ENCODE data around the gene ARMC5.
"Not testable (repeated sequence)": the region's sequence is repeated elsewhere in the genome, so short reads cannot be mapped to it uniquely, and the experiment has no call there.

The ARMC5 gene

GRCh38 chr16:31436221-31437045 lies 22.9 kb upstream of the ARMC5 start:
- no peak for DNase-seq

DNA sequence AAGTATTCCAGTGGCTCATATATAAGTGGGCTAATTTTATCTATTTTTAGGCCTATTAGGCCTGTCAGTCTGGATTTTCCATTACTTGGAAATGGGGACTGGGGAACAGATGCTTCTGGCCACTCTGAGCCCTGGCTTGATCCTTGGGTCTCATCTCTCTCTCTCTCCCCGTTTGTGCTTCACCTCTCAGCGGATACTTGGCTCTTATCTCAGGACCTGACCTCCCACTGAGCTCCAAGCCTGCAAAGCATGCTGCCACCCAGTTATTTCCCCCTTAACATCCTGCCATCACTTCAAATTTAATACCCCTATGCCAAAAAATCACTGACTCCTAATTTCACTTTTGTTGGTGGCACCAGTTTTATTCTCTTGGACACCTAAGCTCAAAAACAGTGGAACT lies 20.9 kb upstream of the ARMC5 start:
- no peak for DNase-seq

DNA sequence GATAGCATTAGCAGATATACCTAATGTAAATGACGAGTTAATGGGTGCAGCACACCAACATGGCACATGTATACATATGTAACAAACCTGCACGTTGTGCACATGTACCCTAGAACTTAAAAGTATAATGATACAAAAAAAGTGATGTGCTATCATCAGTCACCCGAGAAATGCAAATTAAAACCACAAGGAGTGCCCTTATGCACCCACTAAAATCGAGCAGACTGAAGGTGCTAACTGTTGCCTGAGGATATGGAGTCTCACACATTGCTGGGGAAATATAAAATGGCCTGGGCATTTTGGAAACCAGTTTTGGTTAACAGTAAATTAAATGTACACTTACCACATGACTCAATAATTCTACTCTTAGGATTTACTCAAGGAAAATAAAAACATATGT lies 20.3 kb upstream of the ARMC5 start:
- DNase-seq = not testable (repeated sequence)

- DNase-seq = no peak
Measured at GRCh38 chr16:31439519-31439918, 19.8 kb upstream of the ARMC5 start.

GRCh38 chr16:31440516-31441184 lies 18.7 kb upstream of the ARMC5 start:
- DNase-seq = no peak

GRCh38 chr16:31441956-31442355 lies 17.3 kb upstream of the ARMC5 start:
- DNase-seq = no peak

DNA sequence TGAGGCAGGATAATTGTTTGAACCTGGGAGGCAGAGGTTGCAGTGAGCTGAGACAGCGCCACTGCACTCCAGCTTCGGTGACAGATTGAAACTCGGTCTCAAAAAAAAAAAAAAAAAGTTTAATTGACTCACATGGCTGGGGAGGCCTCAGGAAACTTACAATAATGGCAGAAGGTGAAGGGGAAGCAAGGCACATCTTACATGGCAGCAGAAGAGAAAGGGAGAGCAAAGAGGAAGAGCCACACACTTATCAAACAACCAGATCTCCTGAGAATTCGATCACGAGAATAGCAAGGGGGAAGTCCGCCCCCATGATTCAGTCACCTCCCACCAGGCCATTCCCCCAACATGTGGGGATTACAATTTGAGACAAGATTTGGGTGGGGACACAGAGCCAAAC lies 13.4 kb upstream of the ARMC5 start:
- not testable (repeated sequence) for DNase-seq

DNA sequence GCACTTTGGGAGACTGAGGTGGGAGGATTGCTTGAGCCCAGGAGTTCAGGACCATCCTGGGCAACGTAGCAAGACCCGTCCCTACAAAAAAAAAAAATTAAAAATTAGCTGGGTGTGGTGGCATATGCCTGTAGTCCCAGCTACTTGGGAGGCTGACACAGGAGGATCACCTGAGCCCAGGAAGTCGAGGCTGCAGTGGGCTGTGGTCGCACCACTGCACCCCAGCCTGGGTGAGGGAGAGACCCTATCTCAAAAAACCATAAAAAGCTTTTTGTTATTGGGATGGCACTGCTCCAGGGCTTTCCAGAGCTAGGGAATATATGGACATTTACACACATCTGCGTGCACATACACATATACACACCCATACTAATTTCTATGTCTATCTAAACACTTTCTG lies 8.1 kb upstream of the ARMC5 start:
- no peak for DNase-seq

DNA sequence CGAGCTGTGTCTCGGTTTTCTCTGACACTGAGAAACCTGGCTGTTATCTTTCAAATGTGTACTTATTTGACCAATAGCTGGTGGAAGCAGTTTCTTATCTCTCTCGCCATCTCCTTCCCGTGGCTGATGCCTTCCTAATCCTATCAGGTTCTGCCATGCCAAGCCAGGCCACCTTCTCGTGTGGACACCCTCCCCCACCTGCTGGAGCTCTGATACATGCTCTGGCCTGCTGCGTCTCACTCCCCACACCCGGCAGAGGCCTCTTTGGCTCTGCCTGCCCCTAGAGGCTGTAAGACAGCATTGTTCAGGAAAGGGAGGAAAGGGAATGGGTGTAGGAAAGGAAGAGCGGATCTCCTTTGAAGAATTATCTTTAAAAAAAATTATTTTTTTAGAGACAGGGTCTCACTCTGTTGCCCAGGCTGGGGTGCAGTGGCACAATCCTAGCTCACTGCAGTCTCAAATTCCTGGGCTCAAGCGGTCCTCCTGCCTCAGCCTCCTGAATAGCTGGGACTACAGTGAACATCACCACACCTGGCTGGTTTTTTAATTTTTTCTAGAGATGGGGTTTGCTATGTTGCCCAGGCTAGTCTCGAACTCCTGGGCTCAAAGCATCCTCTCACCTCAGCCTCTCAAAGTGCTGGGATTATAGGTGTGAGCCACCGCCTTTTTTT lies 7.5 kb upstream of the ARMC5 start:
- no peak for DNase-seq

- DNase-seq = no peak
Measured at GRCh38 chr16:31452631-31453106, 6.6 kb upstream of the ARMC5 start.

DNA sequence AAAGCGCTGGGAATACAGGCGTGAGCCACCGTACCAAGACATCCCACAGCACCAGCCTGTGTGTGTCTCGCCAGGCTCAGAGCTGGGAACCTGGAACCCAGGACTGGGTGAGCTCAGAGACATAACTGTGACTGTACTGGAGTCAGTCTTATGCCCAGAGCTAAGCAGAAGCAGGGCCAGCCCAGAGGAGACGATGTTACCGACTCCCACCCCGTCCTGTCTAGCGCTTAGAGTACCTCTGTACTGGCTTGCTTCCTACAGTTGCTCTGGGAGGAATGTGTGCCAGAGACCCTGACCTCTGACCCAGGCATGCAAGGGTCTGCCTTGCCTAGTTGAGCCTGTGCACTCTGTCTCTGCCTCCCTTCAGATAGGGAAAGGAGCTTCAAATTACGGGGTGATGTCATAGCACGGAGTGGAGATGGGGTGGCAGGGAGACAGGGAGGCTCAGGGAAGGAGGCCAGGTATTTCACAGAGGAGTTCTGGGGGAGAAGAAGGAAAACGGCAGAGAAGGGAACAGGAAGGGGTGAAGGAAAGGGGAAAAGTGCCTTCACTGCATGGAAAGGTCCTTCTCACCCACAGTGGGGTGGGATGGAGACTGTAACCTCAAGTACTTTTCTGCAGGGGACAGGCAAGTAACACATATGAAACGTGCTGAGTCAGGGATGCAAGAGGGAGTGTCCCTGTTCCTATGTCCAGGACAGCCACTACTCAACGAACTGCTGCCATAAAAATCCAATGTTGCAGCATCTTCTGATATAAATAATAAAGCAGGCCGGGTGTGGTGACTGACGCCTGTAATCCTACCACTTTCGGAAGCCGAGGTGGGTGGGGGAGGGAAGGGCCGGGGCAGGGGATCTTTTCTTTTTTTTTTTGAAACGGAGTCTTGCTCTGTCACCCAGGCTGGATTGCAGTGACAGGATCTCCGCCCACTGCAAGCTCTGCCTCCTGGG lies 5.8 kb upstream of the ARMC5 start:
- no peak for DNase-seq

GRCh38 chr16:31455601-31456314 lies 3.5 kb upstream of the ARMC5 start:
- DNase-seq = no peak

DNA sequence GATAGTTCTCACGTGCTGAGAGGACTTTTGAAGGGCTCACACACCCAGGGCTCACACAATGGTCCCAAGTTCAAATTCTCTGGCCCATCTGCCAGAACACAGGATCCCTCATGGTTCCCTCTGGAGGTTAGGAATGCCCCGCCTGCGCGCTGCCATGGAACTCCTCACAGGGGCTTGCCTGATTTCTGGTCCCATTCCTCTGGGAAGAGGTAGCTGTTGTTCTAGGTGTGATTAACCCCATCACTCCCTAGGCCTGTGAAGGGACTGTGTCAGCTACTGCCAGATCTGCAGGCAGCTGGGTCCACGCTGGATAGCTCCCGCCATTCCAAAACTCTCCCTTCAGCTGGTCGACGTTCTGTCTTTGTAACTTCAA lies 2.3 kb upstream of the ARMC5 start:
- no peak for DNase-seq

- peak; percentile 52 for DNase-seq
Measured at GRCh38 chr16:31458073-31458843, 1.0 kb upstream of the ARMC5 start.

GRCh38 chr16:31459687-31460581 lies 633 bp downstream of the ARMC5 start:
- DNase-seq = peak; percentile 100

- DNase-seq = no peak
Measured at GRCh38 chr16:31460582-31461002, 1.3 kb downstream of the ARMC5 start.

DNA sequence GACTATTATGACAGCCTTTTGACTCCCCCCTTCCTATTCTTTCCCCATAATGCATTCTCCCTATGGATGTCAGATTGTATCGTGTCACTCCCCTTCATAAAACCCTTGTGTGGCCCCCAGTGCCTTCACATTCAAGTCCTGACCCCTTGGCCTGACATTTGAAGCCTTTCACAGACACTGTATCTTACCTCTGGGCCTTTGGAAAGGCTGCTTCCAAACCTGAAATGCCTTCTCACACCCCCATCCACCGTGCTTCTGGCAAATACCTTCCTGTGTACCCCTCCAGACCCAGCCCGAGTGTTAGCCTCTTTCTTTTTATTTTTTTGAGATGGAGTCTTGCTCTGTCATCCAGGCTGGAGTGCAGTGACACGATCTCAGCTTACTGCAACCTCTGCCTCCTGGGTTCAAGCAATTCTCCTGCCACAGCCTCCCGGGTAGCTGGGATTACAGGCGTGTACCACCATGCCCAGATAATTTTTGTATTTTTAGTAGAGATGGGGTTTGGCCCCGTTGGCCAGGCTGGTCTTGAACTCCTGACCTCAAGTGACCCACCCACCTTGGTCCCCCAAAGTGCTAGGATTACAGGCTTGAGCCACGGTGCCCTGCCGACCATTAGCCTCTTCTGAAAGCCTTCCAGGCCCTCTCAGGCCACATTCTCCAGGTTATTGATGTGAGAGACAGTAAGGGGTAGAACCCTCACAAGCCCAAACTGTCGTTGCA lies 2.1 kb downstream of the ARMC5 start:
- DNase-seq = no peak

GRCh38 chr16:31461921-31462804 lies 2.9 kb downstream of the ARMC5 start:
- DNase-seq = no peak
